Esophagus muscularis mucosa (tissue), 4 donors: Measurements from ENCODE around the gene FCHO1.

Source experiments
- CTCF ChIP-seq, 3 experiments: fragments of 200-600 bp in 2 of 3; fragments of 450-650 bp in 1 of 3; sonication (generic) in 2 of 3; IDR thresholded peaks; one replicate each; pipeline ENCODE4 v1.5.1; 2017 to 2019; ENCODE audit warnings: antibody characterized with exemption in 3 of 3, mild to moderate bottlenecking in 2 of 3, moderate library complexity in 1 of 3
- EP300 ChIP-seq: sonication (generic); formaldehyde crosslinking; IDR thresholded peaks from one replicate; pipeline ENCODE4 v1.6.1; 2017; ENCODE audit warnings: antibody characterized with exemption
- POLR2A ChIP-seq: fragments of 450-650 bp; IDR thresholded peaks from one replicate; pipeline ENCODE4 v1.6.1; 2017; ENCODE audit warnings: antibody characterized with exemption, moderate library complexity, mild to moderate bottlenecking, low read depth
- POLR2AphosphoS5 ChIP-seq, 2 donors: sonication (generic); formaldehyde crosslinking; IDR thresholded peaks; one replicate each; pipeline ENCODE4 v1.6.1; 2017; ENCODE audit warnings: antibody characterized with exemption in 2 of 2

DNA sequence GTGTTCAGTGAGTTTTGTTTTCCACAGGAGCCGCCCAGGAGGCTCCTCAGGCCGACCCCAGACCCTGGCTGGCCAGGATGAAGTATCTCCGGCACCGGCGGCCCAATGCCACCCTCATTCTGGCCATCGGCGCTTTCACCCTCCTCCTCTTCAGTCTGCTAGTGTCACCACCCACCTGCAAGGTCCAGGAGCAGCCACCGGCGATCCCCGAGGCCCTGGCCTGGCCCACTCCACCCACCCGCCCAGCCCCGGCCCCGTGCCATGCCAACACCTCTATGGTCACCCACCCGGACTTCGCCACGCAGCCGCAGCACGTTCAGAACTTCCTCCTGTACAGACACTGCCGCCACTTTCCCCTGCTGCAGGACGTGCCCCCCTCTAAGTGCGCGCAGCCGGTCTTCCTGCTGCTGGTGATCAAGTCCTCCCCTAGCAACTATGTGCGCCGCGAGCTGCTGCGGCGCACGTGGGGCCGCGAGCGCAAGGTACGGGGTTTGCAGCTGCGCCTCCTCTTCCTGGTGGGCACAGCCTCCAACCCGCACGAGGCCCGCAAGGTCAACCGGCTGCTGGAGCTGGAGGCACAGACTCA is 56.5 kb downstream of the FCHO1 start:
- TF ChIP-seq CTCF (IDR thresholded peaks at IDR 0.05): no peak
- TF ChIP-seq POLR2AphosphoS5 (IDR thresholded peaks at IDR 0.05): no peak
- TF ChIP-seq POLR2A: no peak
- no peak for TF ChIP-seq EP300
